GM10266 (cell line): Measurements from ENCODE around the gene CWC27.

Experiments used
- DNase-seq: peaks from one replicate; pipeline ENCODE4 v3.0.0; 2012; ENCODE audit errors: extremely low spot score
- TF ChIP-seq, protein P1 (sequence below): IDR thresholded peaks from 2 replicates; pipeline ENCODE4 v1.5.1; 2012; ENCODE audit warnings: mild to moderate bottlenecking, low read depth; ENCODE audit not compliant: control insufficient read depth, insufficient read depth; ENCODE audit errors: missing control alignments

Gene CWC27

DNA sequence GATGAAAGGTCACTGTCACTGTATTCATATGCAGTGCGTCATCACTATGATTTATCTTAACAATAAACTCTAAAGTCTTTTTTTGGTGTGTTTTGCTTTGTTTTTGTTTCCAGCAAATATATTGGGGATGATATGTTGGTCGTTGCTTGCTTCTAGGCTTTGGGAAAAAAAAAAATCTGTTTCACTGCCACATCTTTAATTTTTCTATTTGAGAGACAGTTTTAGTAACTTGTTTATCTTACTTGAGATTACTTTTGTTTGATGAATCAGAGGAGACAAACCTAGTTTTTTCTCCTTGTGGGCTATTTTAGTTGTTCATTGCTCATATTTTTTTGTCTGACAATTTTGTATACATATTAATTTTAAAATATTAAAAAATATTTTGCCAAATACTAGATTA, 19.4 kb downstream of the CWC27 start:
- DNase-seq: no peak

DNA sequence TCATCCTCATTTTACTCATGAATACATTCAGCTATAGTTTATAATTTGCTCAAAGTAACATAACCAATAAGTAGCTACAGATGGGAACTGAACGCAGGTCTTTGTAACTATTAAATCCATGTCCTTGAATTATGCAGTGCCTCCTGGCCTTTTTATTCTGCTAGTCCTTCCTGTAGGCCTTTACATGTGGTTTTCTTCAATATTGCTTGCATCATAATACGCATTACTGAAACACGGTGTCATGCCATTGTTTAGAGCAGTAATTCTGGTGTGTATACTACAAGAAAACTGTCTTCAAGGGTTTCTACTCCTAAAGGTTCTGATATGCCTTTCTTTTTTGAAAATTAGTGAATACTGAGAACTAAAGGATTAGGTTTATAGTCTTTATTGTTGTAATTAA, 20.7 kb downstream of the CWC27 start:
- TF ChIP-seq, protein P1, sequence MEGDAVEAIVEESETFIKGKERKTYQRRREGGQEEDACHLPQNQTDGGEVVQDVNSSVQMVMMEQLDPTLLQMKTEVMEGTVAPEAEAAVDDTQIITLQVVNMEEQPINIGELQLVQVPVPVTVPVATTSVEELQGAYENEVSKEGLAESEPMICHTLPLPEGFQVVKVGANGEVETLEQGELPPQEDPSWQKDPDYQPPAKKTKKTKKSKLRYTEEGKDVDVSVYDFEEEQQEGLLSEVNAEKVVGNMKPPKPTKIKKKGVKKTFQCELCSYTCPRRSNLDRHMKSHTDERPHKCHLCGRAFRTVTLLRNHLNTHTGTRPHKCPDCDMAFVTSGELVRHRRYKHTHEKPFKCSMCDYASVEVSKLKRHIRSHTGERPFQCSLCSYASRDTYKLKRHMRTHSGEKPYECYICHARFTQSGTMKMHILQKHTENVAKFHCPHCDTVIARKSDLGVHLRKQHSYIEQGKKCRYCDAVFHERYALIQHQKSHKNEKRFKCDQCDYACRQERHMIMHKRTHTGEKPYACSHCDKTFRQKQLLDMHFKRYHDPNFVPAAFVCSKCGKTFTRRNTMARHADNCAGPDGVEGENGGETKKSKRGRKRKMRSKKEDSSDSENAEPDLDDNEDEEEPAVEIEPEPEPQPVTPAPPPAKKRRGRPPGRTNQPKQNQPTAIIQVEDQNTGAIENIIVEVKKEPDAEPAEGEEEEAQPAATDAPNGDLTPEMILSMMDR: no peak
- no peak for DNase-seq

More for the DNA sequence above, 19.4 kb downstream of the CWC27 start:
- TF ChIP-seq, protein P1: no peak

DNA sequence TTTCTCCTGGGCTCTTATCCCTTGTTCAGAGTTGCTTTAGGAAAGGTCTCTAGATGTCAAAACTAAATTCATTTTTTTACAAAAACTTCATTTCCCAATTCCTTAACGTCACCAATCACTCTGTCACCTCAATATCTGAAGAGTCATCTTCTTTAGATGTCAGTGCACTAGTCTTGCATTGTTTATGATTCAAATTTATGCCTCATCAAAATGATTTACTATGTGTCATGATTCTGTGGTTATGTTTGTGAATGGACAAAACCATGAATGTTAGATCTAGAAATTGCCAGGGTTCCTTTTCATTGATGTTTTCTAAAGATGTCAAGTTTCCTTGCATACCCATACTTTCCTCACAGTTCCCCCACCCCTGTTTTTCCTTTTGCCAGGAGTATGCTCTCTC, 21.5 kb downstream of the CWC27 start:
- DNase-seq: no peak

DNA sequence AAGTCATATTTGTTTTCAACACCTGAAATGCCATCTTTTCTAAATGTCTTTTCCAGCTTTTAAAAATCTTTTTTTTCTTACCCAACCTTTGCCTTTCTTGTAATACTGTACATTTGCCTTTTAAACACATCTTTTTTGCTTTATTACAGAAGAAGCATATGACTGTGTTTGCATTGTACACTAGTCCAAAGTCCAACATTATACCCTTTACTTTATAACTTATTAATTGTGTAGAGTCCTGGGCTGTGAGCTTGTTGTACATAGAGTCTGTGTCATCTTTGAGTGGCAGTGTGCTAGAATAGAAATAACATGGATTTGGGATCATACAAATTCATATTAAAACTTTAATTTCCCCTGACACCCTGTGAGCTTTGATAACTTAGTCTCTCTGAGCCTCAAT, 23.7 kb downstream of the CWC27 start:
- TF ChIP-seq, protein P1: no peak
- DNase-seq: no peak

More for the DNA sequence above, 21.5 kb downstream of the CWC27 start:
- TF ChIP-seq, protein P1: no peak

DNA sequence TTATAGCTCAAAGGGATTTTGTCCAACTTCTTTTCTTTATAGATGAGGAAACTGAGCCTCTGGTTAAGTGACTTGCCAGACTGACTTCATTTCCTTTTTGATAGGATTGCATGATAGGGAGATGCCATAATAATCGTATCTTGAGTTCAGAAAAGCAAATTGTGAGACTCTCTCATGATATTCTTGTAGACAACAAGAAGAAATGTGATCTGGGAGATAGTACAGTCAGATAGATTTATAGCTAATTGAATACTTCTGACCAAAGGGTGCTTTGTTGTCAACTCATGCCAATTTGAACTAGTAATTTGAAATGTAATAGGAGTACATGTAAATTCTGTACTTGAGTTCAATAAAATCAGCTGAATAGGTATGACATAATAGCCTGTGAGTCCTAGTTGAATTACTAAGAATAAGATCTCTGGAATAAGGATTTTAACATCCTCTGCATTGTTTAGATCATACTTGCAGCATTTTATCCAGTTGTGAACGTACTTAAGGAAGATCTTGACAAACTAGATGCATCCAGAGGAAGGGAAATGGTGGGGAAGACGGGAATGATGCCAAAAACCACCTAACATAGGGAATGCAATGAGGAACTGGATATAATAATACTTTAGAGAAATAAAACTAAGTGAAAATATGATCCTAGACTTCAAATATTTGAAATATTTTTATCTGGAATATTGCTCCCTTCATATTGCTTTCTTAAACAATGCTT, 25.5 kb downstream of the CWC27 start:
- TF ChIP-seq, protein P1: no peak
- no peak for DNase-seq

DNA sequence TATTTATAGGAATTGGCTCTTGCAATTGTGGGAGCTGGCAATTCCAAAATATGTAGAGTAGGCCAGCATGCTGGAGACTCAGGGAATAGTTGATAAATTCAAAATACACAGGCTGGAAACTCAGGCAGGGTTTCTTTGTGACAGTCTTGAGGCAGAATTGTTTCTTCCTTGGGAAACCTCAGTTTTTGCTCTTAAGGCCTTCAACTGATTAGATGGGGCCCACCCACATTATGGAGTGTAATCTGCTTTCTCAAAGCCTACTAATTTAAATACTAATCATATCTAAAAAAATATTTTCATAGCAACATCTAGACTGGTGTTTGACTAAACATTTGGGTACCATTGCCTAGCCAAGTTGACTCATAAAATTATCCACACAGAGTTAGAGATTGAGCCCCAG, 27.6 kb downstream of the CWC27 start:
- DNase-seq: no peak
- TF ChIP-seq, protein P1: no peak

DNA sequence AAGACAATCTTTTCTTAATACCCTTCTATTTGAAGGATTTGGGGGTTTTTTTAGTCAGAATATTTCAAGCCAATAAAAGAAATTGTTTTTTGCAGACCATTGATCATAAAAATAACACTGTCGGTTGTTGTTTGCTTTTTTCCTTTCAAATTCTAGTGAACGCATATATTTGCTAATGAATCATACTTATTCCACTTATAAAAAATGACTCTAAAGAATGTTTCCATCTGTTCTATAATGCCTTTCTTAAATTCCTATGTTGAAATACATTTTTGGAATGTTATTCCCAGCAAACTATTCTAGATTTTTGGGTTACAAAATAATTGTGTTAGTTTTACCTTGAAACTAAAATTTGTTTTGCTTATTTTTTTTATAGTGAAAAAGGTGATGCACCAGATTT, 32.2 kb downstream of the CWC27 start:
- no peak for DNase-seq
- TF ChIP-seq, protein P1: no peak
